NCI-H345 treated with DMSO at 0.1 percent for 48 hours (cell line): ENCODE data around the gene ADAT3.
A peak's percentile ranks its signal among the peaks of the same experiment; 100 is the strongest.
"Not testable (repeated sequence)": the region's sequence is repeated elsewhere in the genome, so short reads cannot be mapped to it uniquely, and the experiment has no call there.

Source experiments
- DNase-seq: peaks from one replicate; lab custom pipeline; 2025; ENCODE audit not compliant: unreplicated experiment; lab: John Stamatoyannopoulos, UW

The ADAT3 gene

DNA sequence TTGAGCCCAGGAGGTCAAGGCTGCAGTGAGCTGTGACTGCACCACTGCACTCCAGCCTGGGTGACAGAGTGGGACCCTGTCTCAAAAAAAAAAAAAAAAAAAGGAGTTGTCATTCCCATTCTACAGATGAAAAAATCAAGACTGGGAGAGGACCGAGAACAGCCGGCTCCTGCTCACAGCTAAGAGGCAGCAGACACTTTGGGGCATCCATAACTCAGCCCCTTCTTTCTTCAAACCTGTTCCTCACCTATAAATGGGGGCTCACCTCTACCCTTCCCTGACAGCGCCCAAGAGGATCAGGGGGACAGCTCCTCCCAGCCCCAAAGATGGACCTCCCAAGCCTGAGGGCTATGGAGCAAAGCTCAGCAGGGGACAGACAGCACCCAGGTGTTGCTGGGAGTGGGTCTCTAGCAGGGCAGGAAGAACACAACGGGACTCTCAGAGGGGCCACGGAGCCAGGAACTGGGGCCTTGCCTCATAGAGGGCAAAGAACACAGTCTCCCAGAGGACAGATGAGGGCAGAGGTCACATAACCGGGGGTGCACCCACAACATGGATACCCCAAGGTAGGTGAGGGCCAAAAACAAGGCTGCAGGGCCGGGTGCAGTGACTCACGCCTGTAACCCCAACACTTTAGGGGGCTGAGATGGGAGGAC is 38.4 kb upstream of the ADAT3 start:
- DNase-seq = no peak

- DNase-seq = no peak
Observed at GRCh38 chr19:1867349-1867724, 37.9 kb upstream of the ADAT3 start.

DNA sequence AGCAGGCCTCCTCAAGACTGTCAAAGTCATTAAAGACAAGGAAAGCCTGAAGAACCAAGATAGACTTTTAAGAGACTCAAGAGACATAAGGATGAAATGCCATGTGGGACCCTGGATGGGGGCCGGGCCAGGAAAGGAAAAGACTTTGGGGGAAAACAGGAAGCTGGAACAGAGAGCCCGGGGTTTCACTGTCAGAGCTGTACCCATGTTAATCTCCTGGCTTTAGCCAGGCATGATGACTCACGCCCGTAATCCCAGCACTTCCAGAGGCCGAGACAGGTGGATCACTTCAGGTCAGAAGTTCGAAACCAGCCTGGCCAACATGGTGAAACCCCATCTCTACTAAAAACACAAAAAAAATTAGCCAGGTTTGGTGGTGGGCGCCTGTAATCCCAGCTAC is 36.2 kb upstream of the ADAT3 start:
- DNase-seq = no peak

GRCh38 chr19:1871140-1871597 is 34.0 kb upstream of the ADAT3 start:
- DNase-seq = no peak

DNA sequence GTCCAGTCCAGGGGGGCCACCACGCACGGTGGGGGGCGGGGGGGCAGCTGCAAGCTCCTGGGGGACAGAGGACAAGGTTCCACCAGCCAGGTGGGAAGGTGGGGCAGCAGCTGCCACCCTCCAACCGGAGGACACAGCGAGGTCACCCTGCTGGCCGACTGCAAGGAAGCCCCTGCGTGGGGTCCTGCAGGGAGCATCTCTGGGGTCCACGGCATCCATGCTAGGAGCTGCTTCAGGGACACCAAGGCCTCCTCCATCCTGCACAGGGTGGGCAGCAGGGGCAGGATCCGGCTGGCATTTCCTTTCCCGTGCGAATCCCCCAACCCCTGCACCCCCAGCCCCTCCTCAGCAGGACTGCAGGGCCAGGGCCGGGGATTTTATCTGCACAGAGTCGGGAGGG is 33.6 kb upstream of the ADAT3 start:
- DNase-seq = no peak

DNA sequence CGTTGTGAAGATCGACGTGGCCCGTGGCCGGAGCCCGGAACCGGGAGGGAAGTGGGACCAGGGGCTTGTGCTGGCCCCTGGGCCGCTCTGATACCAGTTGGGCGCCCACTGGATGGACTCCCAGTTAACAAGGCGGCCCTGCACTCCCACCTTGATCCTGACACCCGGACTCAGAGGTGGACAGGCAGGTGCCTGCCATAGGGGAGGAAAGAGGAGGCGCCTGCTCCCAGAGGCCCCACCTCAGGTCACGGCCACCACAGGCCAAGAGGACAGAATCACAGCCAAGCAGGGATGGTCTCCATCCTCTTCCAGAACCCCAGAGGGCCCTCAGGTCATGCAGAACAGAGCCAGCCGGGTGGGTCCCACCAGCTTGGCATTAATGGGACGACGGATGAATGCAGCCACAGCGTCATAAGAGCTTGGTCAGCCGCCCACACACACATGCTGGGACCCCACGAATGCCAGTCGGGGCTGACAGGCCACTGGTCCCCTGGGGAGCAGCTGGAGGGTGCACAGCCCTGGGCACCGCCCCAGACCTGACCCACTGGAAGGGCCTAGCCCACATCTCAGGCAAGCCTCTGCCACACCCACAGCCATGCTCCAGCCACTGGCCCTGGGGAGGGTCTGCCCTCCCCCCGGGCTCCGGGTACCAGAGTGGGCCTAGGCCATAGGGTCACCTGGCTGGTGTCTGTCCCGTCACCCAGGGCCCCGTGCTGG is 32.2 kb upstream of the ADAT3 start:
- no peak for DNase-seq

- DNase-seq = no peak
Observed at GRCh38 chr19:1873524-1874473, 31.4 kb upstream of the ADAT3 start.

GRCh38 chr19:1874554-1875185 is 30.5 kb upstream of the ADAT3 start:
- DNase-seq = no peak

DNA sequence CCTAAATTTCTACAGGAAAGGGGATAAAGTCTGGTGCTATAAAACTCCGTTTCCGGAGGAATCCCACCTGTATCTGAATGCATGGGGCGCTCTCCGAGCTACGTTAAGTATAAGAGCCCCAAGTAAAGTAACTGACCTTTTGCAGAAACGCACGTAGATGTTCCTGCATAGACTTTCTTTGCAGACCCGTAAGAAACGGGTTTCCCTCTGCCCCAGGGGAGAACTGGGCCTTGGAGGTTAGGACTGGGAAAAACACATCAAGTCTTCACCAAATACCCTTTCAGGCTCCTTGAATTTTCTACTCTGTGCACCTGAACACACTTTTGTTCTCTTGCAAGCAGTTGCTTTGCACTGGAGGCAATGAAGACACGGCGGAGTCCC is 29.9 kb upstream of the ADAT3 start:
- DNase-seq = not testable (repeated sequence)

DNA sequence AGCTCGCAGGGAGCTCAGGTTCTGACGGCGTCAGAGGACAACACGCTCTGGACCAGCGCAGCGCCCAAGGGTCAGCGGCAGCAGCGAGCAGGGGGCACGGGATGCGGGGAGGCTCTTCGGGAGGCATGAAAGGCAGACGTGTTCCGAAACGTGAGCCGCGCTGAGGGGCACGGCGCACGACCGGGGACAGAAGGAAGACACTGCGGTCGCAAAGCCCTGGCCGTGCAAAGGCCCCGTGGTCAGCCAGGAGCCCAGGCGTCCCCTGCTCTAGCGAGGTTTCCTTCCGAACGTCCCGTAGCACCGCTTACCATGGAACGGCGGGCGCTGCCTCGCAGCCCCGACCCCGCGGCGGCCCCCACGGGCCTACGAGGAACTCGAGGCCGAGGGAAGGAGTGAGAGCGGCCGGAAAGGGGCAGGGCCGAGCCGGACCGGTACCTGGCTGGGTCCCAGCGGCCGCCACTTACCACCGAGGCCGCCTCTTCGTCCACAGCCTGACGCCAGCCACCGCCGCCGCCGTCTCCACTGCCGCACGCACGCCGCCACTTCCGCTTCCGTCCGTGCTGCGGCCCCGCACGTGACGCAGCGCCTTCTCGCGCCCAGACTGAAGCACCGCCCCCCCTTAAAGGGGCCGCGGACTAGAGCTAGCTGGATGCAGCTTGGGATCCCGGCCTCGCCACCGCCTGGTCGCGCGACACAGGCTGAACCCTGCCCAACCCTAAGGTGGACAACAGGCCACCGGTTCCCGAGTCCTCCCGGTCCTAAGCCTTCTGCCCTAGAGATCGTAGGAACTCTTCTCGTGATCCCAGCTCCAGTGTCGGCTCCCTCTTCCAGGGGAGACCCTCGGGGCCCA is 29.3 kb upstream of the ADAT3 start:
- peak; percentile 61 for DNase-seq

DNA sequence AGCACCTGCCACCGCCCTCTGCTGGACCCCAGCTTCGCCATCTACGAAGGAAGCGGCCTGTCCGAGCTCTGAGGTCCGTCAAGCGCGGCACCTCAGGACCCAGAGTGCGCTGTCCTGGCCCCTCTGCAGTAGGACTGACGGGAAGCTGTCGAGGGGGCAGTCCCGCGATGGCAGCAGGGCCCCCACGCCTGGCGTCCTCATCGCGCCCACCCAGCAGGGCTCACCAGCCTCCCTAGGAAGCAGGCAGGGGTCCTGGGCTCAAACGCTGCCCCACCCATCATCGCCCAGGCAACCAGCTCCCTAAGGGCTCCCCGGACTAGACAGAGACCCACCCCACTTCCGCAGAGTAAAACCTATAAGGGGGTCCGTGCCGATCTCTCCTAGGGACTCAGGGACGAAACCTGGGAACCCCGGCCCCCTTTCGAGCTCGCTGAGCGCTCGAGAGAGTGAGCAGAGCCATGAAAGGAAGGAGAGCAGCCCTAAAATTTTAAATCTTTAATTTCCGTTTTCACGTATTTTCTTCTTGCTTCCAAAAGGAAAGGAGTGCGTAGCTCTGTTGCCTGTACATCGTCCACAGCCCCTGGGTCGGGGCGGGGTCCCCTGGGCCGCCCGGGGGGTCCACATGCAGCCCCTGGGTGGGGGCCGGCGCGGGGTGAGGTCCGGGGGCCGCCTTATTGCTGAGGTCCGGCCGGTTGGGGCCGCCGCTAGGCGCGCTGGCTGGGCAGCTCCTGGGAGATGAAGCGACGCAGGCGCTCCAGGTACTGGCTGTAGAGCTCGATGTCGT is 28.5 kb upstream of the ADAT3 start:
- not testable (repeated sequence) for DNase-seq

GRCh38 chr19:1877280-1877660 is 27.9 kb upstream of the ADAT3 start:
- DNase-seq = not testable (repeated sequence)

DNA sequence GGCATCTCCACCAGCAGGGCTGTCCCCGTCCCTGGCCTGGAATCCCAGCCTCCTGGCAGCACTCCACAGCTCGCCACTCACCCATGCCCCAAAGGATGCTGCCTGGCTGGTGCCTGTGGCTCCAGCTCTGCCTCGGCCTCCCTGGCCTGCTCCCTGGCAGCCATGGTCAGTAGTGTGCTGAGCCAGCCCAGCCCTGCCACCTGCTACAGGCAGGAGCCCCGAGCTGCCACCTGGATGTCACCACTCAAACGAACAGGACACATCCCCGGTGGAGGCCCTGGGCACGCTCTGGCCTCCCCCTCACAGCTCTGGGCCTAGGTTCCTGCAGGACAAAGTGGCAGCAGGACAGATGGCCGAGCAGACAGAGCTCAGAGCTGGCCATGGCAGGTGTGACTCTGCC is 26.6 kb upstream of the ADAT3 start:
- not testable (repeated sequence) for DNase-seq

DNA sequence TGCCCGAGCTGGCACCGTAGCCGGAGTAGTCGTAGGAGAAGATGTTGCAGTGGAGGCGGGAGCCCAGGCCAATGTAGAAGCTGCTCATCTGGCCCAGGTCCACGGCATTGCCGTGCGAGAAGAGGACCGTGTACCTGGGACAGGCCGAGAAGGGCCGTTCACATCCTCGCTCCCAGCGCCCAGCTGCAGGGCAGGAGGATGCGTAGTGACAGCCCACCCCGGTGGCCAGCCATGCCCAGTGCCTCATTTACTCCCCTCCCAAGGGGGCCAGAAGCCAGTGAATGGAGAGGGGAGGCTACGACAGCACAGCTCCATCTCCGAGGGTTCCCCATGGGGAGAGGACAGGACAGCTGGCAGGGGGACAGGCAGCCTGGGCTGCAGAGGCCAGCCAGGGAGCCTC is 25.2 kb upstream of the ADAT3 start:
- DNase-seq = not testable (repeated sequence)

GRCh38 chr19:1880611-1881392 is 24.4 kb upstream of the ADAT3 start:
- DNase-seq = no peak

- not testable (repeated sequence) for DNase-seq
Observed at GRCh38 chr19:1881393-1882088, 23.7 kb upstream of the ADAT3 start.

GRCh38 chr19:1882089-1882785 is 23.0 kb upstream of the ADAT3 start:
- DNase-seq = no peak
